HEK293T (cell line): ENCODE measurements around the gene CCDC51.

Experiments used
- ARNT ChIP-seq: fragments of 450-650 bp; IDR thresholded peaks from 2 replicates; pipeline ENCODE4 v1.6.1; 2017; ENCODE audit warnings: mild to moderate bottlenecking
- BHLHE40 ChIP-seq: fragments of 450-650 bp; IDR thresholded peaks from 2 replicates; pipeline ENCODE4 v1.6.1; 2016; ENCODE audit warnings: mild to moderate bottlenecking, moderate library complexity, borderline replicate concordance

- TF ChIP-seq BHLHE40 (no peak), ARNT (no peak)
Observed at GRCh38 chr3:48467473-48468267, 27.8 kb upstream of the CCDC51 start.
